ENCODE results near the gene GDAP1L1. TPM values are rescaled to one million over a fixed set of nuclear protein-coding genes. Genes with fewer than 3 reads are reported as not detected.

Gene GDAP1L1
- total and polyA plus RNA-seq, 2 donors (not counting 1 experiment from before 2014, with no cell fraction given), result not detected

DNA sequence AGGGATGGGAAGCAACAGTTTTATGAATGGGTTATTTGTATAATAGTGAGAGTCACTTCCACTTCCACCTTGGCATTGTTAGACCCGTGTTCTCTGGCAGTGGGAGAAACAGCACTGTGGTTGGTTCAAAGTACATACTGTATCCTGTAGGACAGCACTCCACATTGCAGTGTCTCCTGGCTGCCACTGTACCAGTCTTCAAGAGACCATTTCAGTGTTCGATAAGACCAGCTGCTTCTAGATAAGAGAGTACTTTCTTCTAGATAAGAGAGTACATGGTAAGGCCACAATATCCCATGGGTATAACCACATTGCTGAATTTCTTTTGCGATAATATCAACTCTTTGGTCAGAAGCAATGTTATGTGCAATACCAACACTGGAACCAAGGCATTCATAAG lies 35.1 kb downstream of the GDAP1L1 start:
- no peaks in the 10 kb centered on the region for H3K4me1 ChIP-seq (ENCODE audit: control insufficient read depth, extremely low read depth, insufficient read depth, low read length)
- H3K9ac ChIP-seq (ENCODE audit: insufficient read depth, low read length), result no peak overlapping the region
- no peaks in the 10 kb centered on the region for H3K36me3 ChIP-seq (ENCODE audit: control insufficient read depth, insufficient read depth, low read length)
- no peaks in the 10 kb centered on the region for H4K20me1 ChIP-seq (ENCODE audit: control insufficient read depth, extremely low read depth, insufficient read depth, low read length)
- H3K27ac ChIP-seq (ENCODE audit: insufficient read depth, low read length), result no peak overlapping the region
- TF ChIP-seq EZH2 (IDR thresholded peaks at IDR 0.05; ENCODE audit: low read length, missing control alignments), result no peak
- TF ChIP-seq, protein P1, sequence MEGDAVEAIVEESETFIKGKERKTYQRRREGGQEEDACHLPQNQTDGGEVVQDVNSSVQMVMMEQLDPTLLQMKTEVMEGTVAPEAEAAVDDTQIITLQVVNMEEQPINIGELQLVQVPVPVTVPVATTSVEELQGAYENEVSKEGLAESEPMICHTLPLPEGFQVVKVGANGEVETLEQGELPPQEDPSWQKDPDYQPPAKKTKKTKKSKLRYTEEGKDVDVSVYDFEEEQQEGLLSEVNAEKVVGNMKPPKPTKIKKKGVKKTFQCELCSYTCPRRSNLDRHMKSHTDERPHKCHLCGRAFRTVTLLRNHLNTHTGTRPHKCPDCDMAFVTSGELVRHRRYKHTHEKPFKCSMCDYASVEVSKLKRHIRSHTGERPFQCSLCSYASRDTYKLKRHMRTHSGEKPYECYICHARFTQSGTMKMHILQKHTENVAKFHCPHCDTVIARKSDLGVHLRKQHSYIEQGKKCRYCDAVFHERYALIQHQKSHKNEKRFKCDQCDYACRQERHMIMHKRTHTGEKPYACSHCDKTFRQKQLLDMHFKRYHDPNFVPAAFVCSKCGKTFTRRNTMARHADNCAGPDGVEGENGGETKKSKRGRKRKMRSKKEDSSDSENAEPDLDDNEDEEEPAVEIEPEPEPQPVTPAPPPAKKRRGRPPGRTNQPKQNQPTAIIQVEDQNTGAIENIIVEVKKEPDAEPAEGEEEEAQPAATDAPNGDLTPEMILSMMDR (conservative IDR thresholded peaks at IDR 0.05 in 1 of 2, IDR thresholded peaks at IDR 0.05 in 1 of 2; ENCODE audit: low read depth in 1 of 2, low read length in 2 of 2), result no peak
- DNase-seq (ENCODE audit: low read depth in 2 of 2), result no peak
- H3K9me3 ChIP-seq (ENCODE audit: control insufficient read depth, insufficient read depth, low read depth, low read length), result no peaks in the 10 kb centered on the region
- no peak overlapping the region for H2AFZ ChIP-seq (ENCODE audit: low read length)
- no peak overlapping the region for H3K4me2 ChIP-seq (ENCODE audit: extremely low read depth, insufficient read depth, low read length)
- no peaks in the 10 kb centered on the region for H3K79me2 ChIP-seq (ENCODE audit: control insufficient read depth, insufficient read depth, low read length)
- H3K27me3 ChIP-seq (ENCODE audit: control insufficient read depth, insufficient read depth, low read length), result no peaks in the 10 kb centered on the region
- no peak overlapping the region for H3K4me3 ChIP-seq (replicated peaks in 1 of 4; ENCODE audit: control extremely low read depth in 1 of 4, insufficient read depth in 1 of 4, low read depth in 3 of 4, low read length in 4 of 4)

DNA sequence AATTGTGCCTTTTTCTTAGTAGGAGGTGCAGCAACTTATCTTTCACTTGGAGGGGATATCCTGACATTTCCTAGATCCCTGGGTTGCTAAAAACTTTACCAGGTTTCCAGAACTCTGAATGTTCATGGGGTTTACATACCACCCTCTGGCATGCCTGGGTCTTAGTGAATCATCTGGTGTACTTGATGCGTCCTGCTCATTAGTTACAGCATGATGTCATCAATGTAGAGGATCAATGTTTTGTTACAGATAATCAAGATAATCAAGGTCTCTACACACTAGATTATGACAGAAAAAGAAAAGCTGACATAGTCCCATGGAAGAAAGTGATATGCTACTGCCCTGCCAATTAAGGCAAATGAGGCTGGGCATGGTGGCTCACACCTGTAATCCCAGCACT lies 36.9 kb downstream of the GDAP1L1 start:
- peak in 1 of 2 donors; percentile 46 for DNase-seq (ENCODE audit: low read depth in 2 of 2)
- Histone ChIP-seq H3K27ac (ENCODE audit: insufficient read depth, low read length) (no peak overlapping the region), H3K4me3 (replicated peaks in 1 of 4; ENCODE audit: control extremely low read depth in 1 of 4, insufficient read depth in 1 of 4, low read depth in 3 of 4, low read length in 4 of 4) (no peak overlapping the region), H3K79me2 (ENCODE audit: control insufficient read depth, insufficient read depth, low read length) (no peaks in the 10 kb centered on the region), H2AFZ (ENCODE audit: low read length) (no peak overlapping the region), H3K36me3 (ENCODE audit: control insufficient read depth, insufficient read depth, low read length) (no peaks in the 10 kb centered on the region), H3K4me1 (ENCODE audit: control insufficient read depth, extremely low read depth, insufficient read depth, low read length) (no peaks in the 10 kb centered on the region), H3K9me3 (ENCODE audit: control insufficient read depth, insufficient read depth, low read depth, low read length) (no peaks in the 10 kb centered on the region), H4K20me1 (ENCODE audit: control insufficient read depth, extremely low read depth, insufficient read depth, low read length) (no peaks in the 10 kb centered on the region), H3K9ac (ENCODE audit: insufficient read depth, low read length) (no peak overlapping the region), H3K4me2 (ENCODE audit: extremely low read depth, insufficient read depth, low read length) (no peak overlapping the region), H3K27me3 (ENCODE audit: control insufficient read depth, insufficient read depth, low read length) (no peaks in the 10 kb centered on the region)
- no peak for TF ChIP-seq EZH2 (IDR thresholded peaks at IDR 0.05; ENCODE audit: low read length, missing control alignments)
- TF ChIP-seq, protein P1 (conservative IDR thresholded peaks at IDR 0.05 in 1 of 2, IDR thresholded peaks at IDR 0.05 in 1 of 2; ENCODE audit: low read depth in 1 of 2, low read length in 2 of 2), result no peak

- DNase-seq (ENCODE audit: low read depth in 2 of 2), result peak in 1 of 2 donors; percentile 5
- H4K20me1 ChIP-seq (ENCODE audit: control insufficient read depth, extremely low read depth, insufficient read depth, low read length), result no peaks in the 10 kb centered on the region
- no peak overlapping the region for H3K4me3 ChIP-seq (replicated peaks in 1 of 4; ENCODE audit: control extremely low read depth in 1 of 4, insufficient read depth in 1 of 4, low read depth in 3 of 4, low read length in 4 of 4)
These were observed 40.4 kb downstream of the GDAP1L1 start for GRCh38 chr20:44287272-44288097.

More at GRCh38 chr20:44287272-44288097, 40.4 kb downstream of the GDAP1L1 start:
- Histone ChIP-seq H3K9ac (ENCODE audit: insufficient read depth, low read length) (no peak overlapping the region), H3K4me1 (ENCODE audit: control insufficient read depth, extremely low read depth, insufficient read depth, low read length) (no peaks in the 10 kb centered on the region), H3K4me2 (ENCODE audit: extremely low read depth, insufficient read depth, low read length) (no peak overlapping the region), H3K79me2 (ENCODE audit: control insufficient read depth, insufficient read depth, low read length) (no peaks in the 10 kb centered on the region), H2AFZ (ENCODE audit: low read length) (no peak overlapping the region), H3K27ac (ENCODE audit: insufficient read depth, low read length) (no peak overlapping the region), H3K36me3 (ENCODE audit: control insufficient read depth, insufficient read depth, low read length) (no peaks in the 10 kb centered on the region), H3K27me3 (ENCODE audit: control insufficient read depth, insufficient read depth, low read length) (no peaks in the 10 kb centered on the region), H3K9me3 (ENCODE audit: control insufficient read depth, insufficient read depth, low read depth, low read length) (no peaks in the 10 kb centered on the region)
- TF ChIP-seq EZH2 (IDR thresholded peaks at IDR 0.05; ENCODE audit: low read length, missing control alignments), result no peak
- TF ChIP-seq, protein P1 (conservative IDR thresholded peaks at IDR 0.05 in 1 of 2, IDR thresholded peaks at IDR 0.05 in 1 of 2; ENCODE audit: low read depth in 1 of 2, low read length in 2 of 2), result no peak
